H1 (cell line): ENCODE measurements around the gene WDR27. TPM values are rescaled to one million over a fixed set of nuclear protein-coding genes. Genes with fewer than 3 reads are reported as not detected.

Experiments
- ASH2L ChIP-seq: fragments of 200-600, 300-600 bp; sonication (generic); IDR thresholded peaks from one replicate; pipeline ENCODE4 v1.7.1; 2017; ENCODE audit warnings: low read length
- ATF2 ChIP-seq: IDR thresholded peaks from 2 replicates; pipeline ENCODE4 v1.6.1; 2012; ENCODE audit warnings: low read length, inconsistent platforms
- E2F6 ChIP-seq: IDR thresholded peaks from 2 replicates; pipeline ENCODE4 v1.6.1; 2012; ENCODE audit warnings: inconsistent platforms
- MAFK ChIP-seq: IDR thresholded peaks from 2 replicates; pipeline ENCODE4 v1.6.1; 2012; ENCODE audit warnings: low read depth, mild to moderate bottlenecking, improper control_type of control experiment, low read length
- RFX5 ChIP-seq: IDR thresholded peaks from 2 replicates; pipeline ENCODE4 v1.6.1; 2011; ENCODE audit warnings: low read depth, low read length, improper control_type of control experiment, borderline replicate concordance
- RXRA ChIP-seq: IDR thresholded peaks from 2 replicates; pipeline ENCODE4 v1.6.1; 2011; ENCODE audit warnings: low read depth, mild to moderate bottlenecking, low read length, moderate library complexity; ENCODE audit not compliant: insufficient read depth
- polyA plus RNA-seq, 7 experiments: library from polyadenylated mRNA; depleted of rRNA in 3 of 7; stranded (reverse) in 5 of 7; unstranded in 2 of 7; fragments of >200 nt in 5 of 7; fragments of 200-250 nt in 2 of 7; gene quantifications; 1 replicate in 5 of 7; 2 replicates in 1 of 7; 4 replicates in 1 of 7; pipeline versions ENCODE4 v1.2.1 to v1.2.3, GENCODE V29; 2011 to 2013; ENCODE audit warnings: missing spikeins in 2 of 7, mixed read lengths in 2 of 7
- total RNA-seq: library from RNA; stranded (reverse); fragmentation: NEBNext Ultra II Directional; extraction: Animal tissue kit (Norgen Biotek cat#: 25700); gene quantifications from 2 replicates; pipeline ENCODE4 v1.2.1, GENCODE V29; 2021

The WDR27 gene
- total and polyA plus RNA-seq, 2 of the 8 experiments (the other 6 are each of a cell fraction or from before 2014, with no cell fraction given), result 53.6 to 68.6 TPM

GRCh38 chr6:169710009-169710408 lies 8.2 kb upstream of the WDR27 start (continued):
- no peak for TF ChIP-seq ATF2
- no peak for TF ChIP-seq MAFK
- TF ChIP-seq RFX5, result no peak
- no peak for TF ChIP-seq E2F6
- TF ChIP-seq ASH2L, result no peak
- TF ChIP-seq RXRA, result no peak
- TF ChIP-seq, all 59 proteins: peak for 0
